Tibial nerve (tissue), 4 donors: ENCODE results near the gene SLC44A2. TPM values are rescaled to one million over a fixed set of nuclear protein-coding genes. Genes with fewer than 3 reads are reported as not detected.
A peak's percentile ranks its signal among the peaks of the same experiment; 100 is the strongest.

ENCODE experiments used
- DNase-seq, 2 donors: peaks; one replicate each; pipeline ENCODE4 v3.0.0-alpha.2; 2019; ENCODE audit warnings: low spot score in 2 of 2
- H3K27ac ChIP-seq, 4 donors: fragments of 200-600 bp; sonication (generic) in 3 of 4; one replicate each; pipeline ENCODE4 v1.5.1; 2017 to 2019; ENCODE audit warnings: mild to moderate bottlenecking in 1 of 4
- H3K27me3 ChIP-seq, 2 donors: fragments of 200-600 bp; sonication (generic) in 1 of 2; one replicate each; pipeline versions ENCODE4 v1.5.1 to v1.6.0; 2017 to 2019
- H3K36me3 ChIP-seq, 3 donors: fragments of 200-600 bp; sonication (generic); one replicate each; pipeline ENCODE4 v1.5.1; 2018 to 2019
- H3K4me1 ChIP-seq, 4 donors: fragments of 200-600 bp; sonication (generic) in 3 of 4; one replicate each; pipeline ENCODE4 v1.5.1; 2017 to 2019
- H3K4me3 ChIP-seq, 4 donors: fragments of 200-600 bp; sonication (generic) in 3 of 4; one replicate each; pipeline ENCODE4 v1.5.1; 2017 to 2019; ENCODE audit warnings: mild to moderate bottlenecking in 1 of 4, moderate library complexity in 1 of 4
- H3K9me3 ChIP-seq, 4 donors: fragments of 200-600 bp; sonication (generic) in 3 of 4; one replicate each; pipeline ENCODE4 v1.5.1; 2017 to 2019
- CTCF ChIP-seq, 5 experiments: fragments of 200-600 bp in 3 of 5; fragments of 450-650 bp in 2 of 5; sonication (generic) in 3 of 5; IDR thresholded peaks; one replicate each; pipeline ENCODE4 v1.5.1; 2016 to 2019; ENCODE audit warnings: antibody characterized with exemption in 5 of 5, mild to moderate bottlenecking in 3 of 5, moderate library complexity in 2 of 5
- EP300 ChIP-seq, 2 donors: sonication (generic); formaldehyde crosslinking; IDR thresholded peaks; one replicate each; pipeline ENCODE4 v1.6.1; 2017; ENCODE audit warnings: antibody characterized with exemption in 2 of 2, mild to moderate bottlenecking in 1 of 2
- POLR2A ChIP-seq, 2 donors: fragments of 450-650 bp; IDR thresholded peaks; one replicate each; pipeline ENCODE4 v1.6.1; 2017; ENCODE audit warnings: antibody characterized with exemption in 2 of 2, mild to moderate bottlenecking in 2 of 2, moderate library complexity in 2 of 2
- WGBS, 2 donors: methylation state at CpG; one replicate each; pipeline ENCODE4 v1.1.5; 2018; 5-methylcytosine and 5-hydroxymethylcytosine counted together
- total RNA-seq, 4 donors: library from RNA; depleted of rRNA; stranded (reverse); fragments of >200 nt; gene quantifications; one replicate each; pipeline ENCODE4 v1.1.0, GENCODE V29; 2016

SLC44A2 gene
- total RNA-seq, 4 donors from 2014 or later: 104 to 193 (median 132) TPM

- no peak for DNase-seq
- H3K4me1 ChIP-seq: peaks cover 0 to 6% (median 0%) of the 10 kb centered on the region in 4 donors
- 85 to 92% methylated on average over 21 to 25 of the region's 27 CpGs for WGBS, 2 donors
- H3K27ac ChIP-seq: no peak overlapping the region
- no peaks in the 10 kb centered on the region for H3K9me3 ChIP-seq
- TF ChIP-seq EP300 (IDR thresholded peaks at IDR 0.05): no peak
- TF ChIP-seq POLR2A (IDR thresholded peaks at IDR 0.05): no peak
- no peak for TF ChIP-seq CTCF (IDR thresholded peaks at IDR 0.05)
- H3K36me3 ChIP-seq: peaks cover 0 to 100% (median 17%) of the 10 kb centered on the region in 3 donors
- H3K4me3 ChIP-seq: no peak overlapping the region
- H3K27me3 ChIP-seq: no peaks in the 10 kb centered on the region
These were observed 63.4 kb downstream of the SLC44A2 start for GRCh38 chr19:10688545-10689280.

- Histone ChIP-seq H3K27ac (no peak overlapping the region), H3K4me3 (no peak overlapping the region), H3K9me3 (no peaks in the 10 kb centered on the region), H3K36me3 (peaks cover 0 to 84% (median 12%) of the 10 kb centered on the region in 3 donors), H3K4me1 (peaks cover 0 to 11% (median under 1%) of the 10 kb centered on the region in 4 donors), H3K27me3 (no peaks in the 10 kb centered on the region)
- 60 to 62% methylated on average over 7 of the region's 7 CpGs for WGBS, 2 donors
- TF ChIP-seq EP300 (IDR thresholded peaks at IDR 0.05) (peak in 1 of 2 donors; percentile 19), POLR2A (IDR thresholded peaks at IDR 0.05) (no peak)
- peak in 1 of 2 donors; percentile 15 for DNase-seq
These were observed 65.0 kb downstream of the SLC44A2 start for GRCh38 chr19:10690341-10690781.

- 80 to 85% methylated on average over 18 to 23 of the region's 23 CpGs for whole genome bisulfite sequencing, 2 donors
- H3K27me3 ChIP-seq: no peaks in the 10 kb centered on the region
- peaks cover 0 to 19% (median 8%) of the 10 kb centered on the region in 4 donors for H3K4me1 ChIP-seq
- TF ChIP-seq EP300 (IDR thresholded peaks at IDR 0.05) (no peak), POLR2A (IDR thresholded peaks at IDR 0.05) (no peak), CTCF (IDR thresholded peaks at IDR 0.05) (no peak)
- no peak overlapping the region for H3K27ac ChIP-seq
- H3K36me3 ChIP-seq: peaks cover 0 to 75% (median 12%) of the 10 kb centered on the region in 3 donors
- H3K4me3 ChIP-seq: no peak overlapping the region
- H3K9me3 ChIP-seq: no peaks in the 10 kb centered on the region
- DNase-seq: no peak
These were observed 66.0 kb downstream of the SLC44A2 start for GRCh38 chr19:10691178-10691881.

- no peaks in the 10 kb centered on the region for H3K27me3 ChIP-seq
- DNase-seq: no peak
- WGBS, 2 donors: 85 to 86% methylated on average over 4 to 5 of the region's 5 CpGs
- TF ChIP-seq EP300 (IDR thresholded peaks at IDR 0.05) (no peak), CTCF (IDR thresholded peaks at IDR 0.05) (no peak), POLR2A (IDR thresholded peaks at IDR 0.05) (no peak)
- H3K9me3 ChIP-seq: no peaks in the 10 kb centered on the region
- H3K36me3 ChIP-seq: peaks cover 0 to 69% (median 10%) of the 10 kb centered on the region in 3 donors
- H3K27ac ChIP-seq: no peak overlapping the region
- no peak overlapping the region for H3K4me3 ChIP-seq
- H3K4me1 ChIP-seq: peaks cover 0 to 15% (median 8%) of the 10 kb centered on the region in 4 donors
These were observed 66.5 kb downstream of the SLC44A2 start for GRCh38 chr19:10691883-10692282.

- TF ChIP-seq CTCF (IDR thresholded peaks at IDR 0.05) (no peak), EP300 (IDR thresholded peaks at IDR 0.05) (no peak), POLR2A (IDR thresholded peaks at IDR 0.05) (no peak)
- H3K4me3 ChIP-seq: no peak overlapping the region
- H3K9me3 ChIP-seq: no peaks in the 10 kb centered on the region
- H3K36me3 ChIP-seq: peaks cover 0 to 60% (median 1%) of the 10 kb centered on the region in 3 donors
- DNase-seq: no peak
- no peak overlapping the region for H3K27ac ChIP-seq
- no peaks in the 10 kb centered on the region for H3K27me3 ChIP-seq
- WGBS, 2 donors: 80 to 86% methylated on average over 5 of the region's 5 CpGs
- peaks cover 0 to 15% (median 8%) of the 10 kb centered on the region in 4 donors for H3K4me1 ChIP-seq
These were observed 67.4 kb downstream of the SLC44A2 start for GRCh38 chr19:10692673-10693264.

Other genes starting within 250 kb of the SLC44A2 start
- 100 to 1,000 TPM; 112 to 166 (median 125) TPM for gene TYK2, start 245.0 kb upstream of the SLC44A2 start, total RNA-seq
- 100 to 1,000 TPM; 127 to 260 (median 155) TPM for gene CDC37, start 222.0 kb upstream of the SLC44A2 start, total RNA-seq
- 10 to 100 TPM in 2 of 4 donors, 1 to 10 TPM in 2; 8.7 to 12.7 (median 10.0) TPM for gene PDE4A, start 205.0 kb upstream of the SLC44A2 start, total RNA-seq
- 10 to 100 TPM; 45.4 to 52.4 (median 50.7) TPM for gene KEAP1, start 122.2 kb upstream of the SLC44A2 start, total RNA-seq
- under 1 TPM in 1 of 4 donors, not detected in 3; 0.84 TPM for gene S1PR5, start 108.1 kb upstream of the SLC44A2 start, total RNA-seq
- 10 to 100 TPM; 11.5 to 27.8 (median 17.8) TPM for gene ATG4D, start 81.6 kb upstream of the SLC44A2 start, total RNA-seq
- gene KRI1, start 59.5 kb upstream of the SLC44A2 start, total RNA-seq: 10 to 100 TPM; 22.9 to 27.9 (median 23.3) TPM
- gene CDKN2D, start 56.6 kb upstream of the SLC44A2 start, total RNA-seq: 10 to 100 TPM; 14.4 to 20.2 (median 15.9) TPM
- not detected for gene AP1M2, start 38.2 kb upstream of the SLC44A2 start, total RNA-seq
- gene ILF3, start 28.8 kb downstream of the SLC44A2 start, total RNA-seq: 100 to 1,000 TPM; 109 to 166 (median 127) TPM
- gene QTRT1, start 75.9 kb downstream of the SLC44A2 start, total RNA-seq: 100 to 1,000 TPM in 1 of 4 donors, 10 to 100 TPM in 3; 43.7 to 134 (median 65.3) TPM
- gene DNM2, start 92.5 kb downstream of the SLC44A2 start, total RNA-seq: 100 to 1,000 TPM in 3 of 4 donors, 10 to 100 TPM in 1; 99.4 to 220 (median 140) TPM
- gene TMED1, start 210.7 kb downstream of the SLC44A2 start, total RNA-seq: 10 to 100 TPM; 18.0 to 33.7 (median 29.7) TPM
- gene C19orf38, start 222.9 kb downstream of the SLC44A2 start, total RNA-seq: 1 to 10 TPM in 2 of 4 donors, under 1 TPM in 2; 0.42 to 4.5 (median 2.4) TPM
- 10 to 100 TPM; 13.5 to 22.8 (median 14.0) TPM for gene CARM1, start 246.0 kb downstream of the SLC44A2 start, total RNA-seq